ENCODE data around the gene CCL4L2.
"Not testable (repeated sequence)": the region's sequence is repeated elsewhere in the genome, so short reads cannot be mapped to it uniquely, and the experiment has no call there.

Gene CCL4L2

GRCh38 chr17:36187943-36188665, 22.8 kb upstream of the CCL4L2 start:
- not testable (repeated sequence) for H3K9me2 ChIP-seq (replicated peaks; ENCODE audit: control insufficient read depth, low read length); H3F3A ChIP-seq (ENCODE audit: control insufficient read depth, insufficient read depth); H3K9me3 ChIP-seq (ENCODE audit: control insufficient read depth, insufficient read depth, low read length); H4K20me1 ChIP-seq (ENCODE audit: control insufficient read depth, insufficient read depth, low read depth, low read length); H3K36me3 ChIP-seq (ENCODE audit: control insufficient read depth, low read length); H3K4me2 ChIP-seq (ENCODE audit: low read length); H3K4me3 ChIP-seq (ENCODE audit: low read length); H3K79me2 ChIP-seq (ENCODE audit: control insufficient read depth, low read length); H3K27ac ChIP-seq (ENCODE audit: low read depth, low read length); H3K27me3 ChIP-seq (ENCODE audit: control insufficient read depth, low read length)
- peaks cover 20% of the 10 kb centered on the region for H3K4me1 ChIP-seq (ENCODE audit: control insufficient read depth, low read length)

- Histone ChIP-seq H3K36me3 (ENCODE audit: control insufficient read depth, low read length) (no peaks in the 10 kb centered on the region), H3K4me2 (ENCODE audit: low read length) (peak overlapping the region; percentile 27; the same call in 1 of the 2 replicates), H3K79me2 (ENCODE audit: control insufficient read depth, low read length) (no peaks in the 10 kb centered on the region), H4K20me1 (ENCODE audit: control insufficient read depth, insufficient read depth, low read depth, low read length) (no peaks in the 10 kb centered on the region), H3K4me1 (ENCODE audit: control insufficient read depth, low read length) (peaks cover 20% of the 10 kb centered on the region), H3K27ac (ENCODE audit: low read depth, low read length) (no peak overlapping the region), H3K27me3 (ENCODE audit: control insufficient read depth, low read length) (peaks cover under 1% of the 10 kb centered on the region; the same call in 1 of the 2 replicates), H3K9me2 (replicated peaks; ENCODE audit: control insufficient read depth, low read length) (no peaks in the 10 kb centered on the region), H3F3A (ENCODE audit: control insufficient read depth, insufficient read depth) (no peaks in the 10 kb centered on the region), H3K4me3 (ENCODE audit: low read length) (peak overlapping the region; percentile 10; the same call in 1 of the 2 replicates), H3K9me3 (ENCODE audit: control insufficient read depth, insufficient read depth, low read length) (no peaks in the 10 kb centered on the region)
- TF ChIP-seq CTCF (IDR thresholded peaks at IDR 0.05; ENCODE audit: low read depth, low read length, poor library complexity, severe bottlenecking): no peak
- no peak for TF ChIP-seq EZH2phosphoT487 (IDR thresholded peaks at IDR 0.05; ENCODE audit: borderline replicate concordance, low read length)
Observed at GRCh38 chr17:36188891-36189306, 22.0 kb upstream of the CCL4L2 start.

GRCh38 chr17:36189993-36190392, 20.9 kb upstream of the CCL4L2 start:
- not testable (repeated sequence) for H3F3A ChIP-seq (ENCODE audit: control insufficient read depth, insufficient read depth); H3K27me3 ChIP-seq (ENCODE audit: control insufficient read depth, low read length); H3K9me3 ChIP-seq (ENCODE audit: control insufficient read depth, insufficient read depth, low read length); H3K4me3 ChIP-seq (ENCODE audit: low read length); H3K36me3 ChIP-seq (ENCODE audit: control insufficient read depth, low read length); H3K9me2 ChIP-seq (replicated peaks; ENCODE audit: control insufficient read depth, low read length); H3K79me2 ChIP-seq (ENCODE audit: control insufficient read depth, low read length); H3K4me2 ChIP-seq (ENCODE audit: low read length); H4K20me1 ChIP-seq (ENCODE audit: control insufficient read depth, insufficient read depth, low read depth, low read length); H3K27ac ChIP-seq (ENCODE audit: low read depth, low read length)
- peaks cover 20% of the 10 kb centered on the region for H3K4me1 ChIP-seq (ENCODE audit: control insufficient read depth, low read length)

- peaks cover 25% of the 10 kb centered on the region for H3K4me1 ChIP-seq (ENCODE audit: control insufficient read depth, low read length)
- H3F3A ChIP-seq (ENCODE audit: control insufficient read depth, insufficient read depth); H3K79me2 ChIP-seq (ENCODE audit: control insufficient read depth, low read length); H3K9me2 ChIP-seq (replicated peaks; ENCODE audit: control insufficient read depth, low read length); H3K4me2 ChIP-seq (ENCODE audit: low read length); H3K4me3 ChIP-seq (ENCODE audit: low read length); H3K36me3 ChIP-seq (ENCODE audit: control insufficient read depth, low read length); H3K27me3 ChIP-seq (ENCODE audit: control insufficient read depth, low read length); H3K27ac ChIP-seq (ENCODE audit: low read depth, low read length); H4K20me1 ChIP-seq (ENCODE audit: control insufficient read depth, insufficient read depth, low read depth, low read length); H3K9me3 ChIP-seq (ENCODE audit: control insufficient read depth, insufficient read depth, low read length): not testable (repeated sequence)
Observed at GRCh38 chr17:36190549-36191330, 20.1 kb upstream of the CCL4L2 start.

All from DOHH2 (cell line).